K562 (cell line): ENCODE measurements around the gene MYH15. TPM values are rescaled to one million over a fixed set of nuclear protein-coding genes. Genes with fewer than 3 reads are reported as not detected.

Source experiments
- ATAC-seq: fragments of 200-7000 bp; cut with Tn5 transposase; 3 replicates; pipeline ENCODE4 v1.9.1; 2020; ENCODE audit warnings: moderate library complexity
- BruUV-seq: library from RNA; stranded (reverse); fragments of 400-500 nt; replicated peaks from 2 replicates; lab custom pipeline; 2021; lab: Mats Ljungman, UMichigan
- CTCF ChIA-PET: fragments of 300-600 bp; formaldehyde crosslinking; extraction: SDS; loops from one replicate; lab custom pipeline; 2021; ENCODE audit warnings: low intra/inter-chr PET ratio; lab: Yijun Ruan, JAX
- POLR2A ChIA-PET: fragments of 300-600, 350-650 bp; sonication (Branson Sonifier 250); formaldehyde crosslinking; extraction: SDS; loops from one replicate; lab custom pipeline; 2021; ENCODE audit warnings: antibody characterized with exemption, inconsistent platforms; lab: Yijun Ruan, JAX
- DNase-seq, 4 experiments: peaks; one replicate each; pipeline versions ENCODE4 v3.0.0 to v3.0.0-alpha.2; 2011 to 2018; ENCODE audit warnings: low spot score in 3 of 4, mixed read lengths in 3 of 4; ENCODE audit errors: extremely low read depth in 1 of 4
- FAIRE-seq: peaks from 2 replicates; lab custom pipeline; 2011; peaks lifted over from hg19 to GRCh38; lab: Jason Lieb, UNC
- H2AFZ ChIP-seq: 2 replicates; pipeline ENCODE4 v1.6.0; 2011; ENCODE audit warnings: low read depth, low read length, control low read depth, inconsistent platforms
- H3K27ac ChIP-seq: fragments of 200-600 bp; 3 replicates; pipeline ENCODE4 v1.8.0; 2011; ENCODE audit warnings: low read depth, mild to moderate bottlenecking, control low read depth, inconsistent platforms, low read length, moderate library complexity, mixed read lengths; ENCODE audit errors: extremely low read depth
- H3K27me3 ChIP-seq, 2 experiments: fragments of 300-600 bp in 1 of 2; 2 replicates in 1 of 2; 3 replicates in 1 of 2; pipeline versions ENCODE4 v1.6.0 to v1.8.0; 2011; ENCODE audit warnings: inconsistent platforms in 2 of 2, low read length in 2 of 2, mild to moderate bottlenecking in 1 of 2, mixed read lengths in 1 of 2, moderate library complexity in 1 of 2; ENCODE audit not compliant: control insufficient read depth in 2 of 2, insufficient read depth in 2 of 2
- H3K36me3 ChIP-seq: fragments of 300-600 bp; 3 replicates; pipeline ENCODE4 v1.8.0; 2011; ENCODE audit warnings: mild to moderate bottlenecking, low read length, inconsistent platforms; ENCODE audit not compliant: control insufficient read depth, insufficient read depth
- H3K4me1 ChIP-seq, 2 experiments: fragments of 200-600 bp in 1 of 2; replicated peaks in 1 of 2; 2 replicates in 1 of 2; 3 replicates in 1 of 2; pipeline versions ENCODE4 v1.5.1 to v1.8.0; 2011; ENCODE audit warnings: inconsistent platforms in 2 of 2, low read length in 2 of 2, mild to moderate bottlenecking in 1 of 2, mixed read lengths in 1 of 2, moderate library complexity in 1 of 2; ENCODE audit not compliant: control insufficient read depth in 2 of 2, insufficient read depth in 2 of 2
- H3K4me2 ChIP-seq: 2 replicates; pipeline ENCODE4 v1.6.1; 2011; ENCODE audit warnings: low read length, control low read depth, inconsistent platforms, mixed read lengths; ENCODE audit not compliant: insufficient read depth
- H3K4me3 ChIP-seq: fragments of 200-600 bp; sonication (generic), shearing (Covaris generic); 2 replicates; pipeline ENCODE4 v1.5.1; 2016; ENCODE audit warnings: control low read depth, inconsistent platforms
- H3K79me2 ChIP-seq: fragments of 200-600 bp; 3 replicates; pipeline ENCODE4 v1.8.0; 2011; ENCODE audit warnings: low read length, inconsistent platforms; ENCODE audit not compliant: control insufficient read depth, insufficient read depth
- H3K9ac ChIP-seq, 2 experiments: 2 replicates each; pipeline versions ENCODE4 v1.6.0 to v1.6.1; 2011; ENCODE audit warnings: low read depth in 2 of 2, low read length in 2 of 2, control low read depth in 1 of 2, inconsistent platforms in 1 of 2, mild to moderate bottlenecking in 1 of 2, mixed read lengths in 1 of 2; ENCODE audit not compliant: insufficient read depth in 1 of 2
- H3K9me1 ChIP-seq: one replicate; pipeline ENCODE4 v1.6.0; 2011; ENCODE audit warnings: inconsistent platforms, mild to moderate bottlenecking, low read length, moderate library complexity; ENCODE audit not compliant: control insufficient read depth, insufficient read depth
- H3K9me3 ChIP-seq: replicated peaks from 2 replicates; pipeline ENCODE4 v1.5.1; 2011; ENCODE audit warnings: low read depth, low read length, inconsistent platforms; ENCODE audit not compliant: control insufficient read depth, insufficient read depth
- H4K20me1 ChIP-seq: replicated peaks from 2 replicates; pipeline ENCODE4 v1.6.1; 2011; ENCODE audit warnings: low read length, inconsistent platforms, mixed read lengths; ENCODE audit not compliant: control insufficient read depth, insufficient read depth
- E2F3 ChIP-seq: fragments of 250-450 bp; sonication (Bioruptor Pico); IDR thresholded peaks from 2 replicates; pipeline ENCODE4 v1.4.0; 2020; ENCODE audit warnings: mild to moderate bottlenecking
- NBN ChIP-seq: fragments of 450-650 bp; IDR thresholded peaks from 2 replicates; pipeline ENCODE4 v1.6.1; 2016; ENCODE audit warnings: low read depth, mild to moderate bottlenecking
- PHB2 ChIP-seq: fragments of 450-650 bp; IDR thresholded peaks from 2 replicates; pipeline ENCODE4 v1.6.1; 2017; ENCODE audit warnings: low read depth
- POLR3A ChIP-seq: IDR thresholded peaks from 2 replicates; pipeline ENCODE4 v1.6.1; 2011; ENCODE audit warnings: borderline replicate concordance, mild to moderate bottlenecking, moderate library complexity; ENCODE audit not compliant: insufficient read length, insufficient read depth; ENCODE audit errors: extremely low read depth
- RBM14 ChIP-seq: fragments of 200-400 bp; formaldehyde crosslinking; IDR thresholded peaks from 2 replicates; pipeline ENCODE4 v1.6.1; 2018; ENCODE audit warnings: low read depth, mild to moderate bottlenecking, low read length, moderate library complexity, borderline replicate concordance; ENCODE audit not compliant: insufficient read depth
- SPI1 ChIP-seq: IDR thresholded peaks from 2 replicates; pipeline ENCODE4 v1.6.1; 2011; ENCODE audit warnings: low read depth, low read length, control low read depth, borderline replicate concordance
- ZNF224 ChIP-seq: sonication (generic); formaldehyde crosslinking; IDR thresholded peaks from 2 replicates; pipeline ENCODE4 v1.8.0; 2022; ENCODE audit warnings: mild to moderate bottlenecking, missing genetic modification reagents
- WGBS: fragments of 100-300 bp; shearing (Covaris generic); methylation state at CpG from one replicate; pipeline ENCODE4 v1.1.6; 2016; ENCODE audit warnings: low coverage, mixed read lengths; ENCODE audit not compliant: insufficient coverage; ENCODE audit errors: missing lambda C conversion rate; 5-methylcytosine and 5-hydroxymethylcytosine counted together
- in situ Hi-C: fragments of 300-500 bp; cut with MboI; formaldehyde crosslinking; loops from 4 replicates; pipeline ENCODE4 v1.15.0; 2018; ENCODE audit warnings: inconsistent platforms, mixed read lengths
- intact Hi-C: fragments of 100-400 bp; cut with micrococcal nuclease; formaldehyde crosslinking; loops from 2 replicates; pipeline ENCODE4 v1.14.2; 2022
- polyA plus RNA-seq, 8 experiments: library from polyadenylated mRNA; depleted of rRNA in 4 of 8; stranded (reverse) in 5 of 8; unstranded in 3 of 8; fragments of >200 nt; fragmentation: Nextera tagmentation in 2 of 8; fragmentation: Illumina TruSeq in 1 of 8; extraction: Ambion mirVana in 2 of 8; extraction: Trizol in 1 of 8; gene quantifications; 2 replicates each; pipeline versions ENCODE4 v1.2.1 to v1.2.3, GENCODE V29; 2011 to 2014; ENCODE audit warnings: inconsistent platforms in 1 of 8, missing spikeins in 1 of 8
- total RNA-seq, 7 experiments: library from RNA; depleted of rRNA in 6 of 7; stranded (reverse); fragments of >200 nt in 6 of 7; fragmentation: Illumina TruSeq in 2 of 7; extraction: Trizol in 2 of 7; gene quantifications; 2 replicates each; pipeline versions ENCODE4 v1.2.1 to v1.2.3, GENCODE V29; 2011 to 2021; ENCODE audit warnings: low replicate concordance in 1 of 7

The MYH15 gene
- total and polyA plus RNA-seq, 9 of the 15 experiments (the other 6 are each of a cell fraction or from before 2014, with no cell fraction given), result 0.03 to 0.29 (median 0.12) TPM

DNA sequence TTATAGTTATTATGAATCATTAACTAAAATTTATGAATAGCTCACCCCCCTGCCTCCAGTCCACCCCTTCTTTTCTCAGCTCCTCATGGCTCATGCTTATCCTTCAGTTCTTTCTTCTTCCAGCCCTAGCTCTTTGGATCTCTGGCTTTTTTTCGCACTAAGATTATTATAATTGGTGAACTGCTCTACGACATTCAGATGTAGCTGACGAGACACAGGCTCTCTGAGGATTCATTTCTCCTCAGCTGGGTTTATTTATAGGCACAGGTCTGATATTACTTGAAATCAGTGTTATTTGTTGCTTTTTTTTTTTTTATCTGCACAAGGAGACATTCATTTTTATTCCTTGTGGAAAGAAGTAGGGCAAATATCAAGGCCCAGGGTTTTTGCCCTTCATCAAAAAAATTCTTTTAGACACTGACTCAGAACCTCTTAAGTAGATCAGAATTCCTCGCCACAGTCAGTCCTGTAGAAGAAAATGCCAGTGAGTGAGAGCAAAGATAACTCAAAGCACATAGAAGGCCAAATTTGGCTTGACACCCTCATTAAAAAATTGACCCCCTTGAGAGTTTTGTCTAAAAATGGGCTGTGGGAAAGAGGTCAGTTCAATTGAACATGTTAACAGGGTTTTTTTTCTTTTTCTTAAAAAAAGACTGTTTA, 106.6 kb downstream of the MYH15 start:
- FAIRE-seq, result no peak
- H3K79me2 ChIP-seq, result no peaks in the 10 kb centered on the region
- 14% methylated on average over 4 of the region's 4 CpGs for WGBS
- POLR2A ChIA-PET, result no interaction called here
- TF ChIP-seq E2F3 (CRISPR knock-in tag), result no peak
- TF ChIP-seq SPI1, result no peak
- TF ChIP-seq PHB2, result no peak
- no peak for TF ChIP-seq RBM14
- TF ChIP-seq ZNF224 (CRISPR knock-in tag), result no peak
- no peak for TF ChIP-seq POLR3A
- TF ChIP-seq NBN, result no peak
- TF ChIP-seq, all 486 proteins: peak for 0
- Histone ChIP-seq H3K4me2 (no peak overlapping the region), H3K27me3 (no peaks in the 10 kb centered on the region), H3K9me3 (no peaks in the 10 kb centered on the region), H3K9me1 (no peaks in the 10 kb centered on the region), H3K4me1 (no peaks in the 10 kb centered on the region), H4K20me1 (no peaks in the 10 kb centered on the region), H3K27ac (no peak overlapping the region), H3K4me3 (no peak overlapping the region), H3K9ac (no peak overlapping the region), H2AFZ (no peak overlapping the region), H3K36me3 (no peaks in the 10 kb centered on the region)
- in situ Hi-C loops (loop anchor here (10.0 kb wide), 1 partner anchor 249 kb away; no protein-coding TSS in a partner anchor), intact Hi-C loops (loop anchor here (10.0 kb wide), 1 partner anchor 469 kb away; no protein-coding TSS in a partner anchor)
- no peak for ATAC-seq
- DNase-seq, result no peak
- CTCF ChIA-PET, result no interaction called here
- no TSS peak for BruUV-seq
